RWPE2 (cell line): ENCODE data around the gene CARD11.
A peak's percentile ranks its signal among the peaks of the same experiment; 100 is the strongest.

ENCODE experiments used
- ATAC-seq: fragments of 200-7000 bp; cut with Tn5 transposase; 3 replicates; pipeline ENCODE4 v1.9.1; 2021; ENCODE audit warnings: low read depth
- DNase-seq: peaks from one replicate; pipeline ENCODE4 v3.0.0-alpha.2; 2020; ENCODE audit warnings: low spot score
- H3K27ac ChIP-seq: fragments of 450-650 bp; 2 replicates; pipeline ENCODE4 v1.5.1; 2017; ENCODE audit warnings: mild to moderate bottlenecking; ENCODE audit not compliant: poor library complexity, severe bottlenecking
- H3K27me3 ChIP-seq: fragments of 250-450 bp; sonication (Bioruptor Pico); 2 replicates; pipeline ENCODE4 v1.5.1; 2021; ENCODE audit warnings: mild to moderate bottlenecking, moderate library complexity; ENCODE audit not compliant: insufficient read depth, poor library complexity, severe bottlenecking
- H3K36me3 ChIP-seq: fragments of 250-450 bp; sonication (Bioruptor Pico); 2 replicates; pipeline ENCODE4 v1.5.1; 2020; ENCODE audit warnings: low read depth, mild to moderate bottlenecking, moderate library complexity
- H3K4me1 ChIP-seq: fragments of 250-450 bp; sonication (Bioruptor Pico); 2 replicates; pipeline ENCODE4 v1.5.1; 2021; ENCODE audit warnings: mild to moderate bottlenecking, moderate library complexity; ENCODE audit not compliant: insufficient read depth, poor library complexity, severe bottlenecking
- H3K4me3 ChIP-seq: fragments of 250-450 bp; sonication (Bioruptor Pico); 2 replicates; pipeline ENCODE4 v1.5.1; 2021; ENCODE audit warnings: mild to moderate bottlenecking, moderate library complexity; ENCODE audit not compliant: severe bottlenecking
- H3K9me3 ChIP-seq: fragments of 250-450 bp; sonication (Bioruptor Pico); 2 replicates; pipeline ENCODE4 v1.5.1; 2021; ENCODE audit warnings: mild to moderate bottlenecking, moderate library complexity; ENCODE audit not compliant: severe bottlenecking
- TF ChIP-seq, protein P1 (sequence below): fragments of 450-650 bp; IDR thresholded peaks from one replicate; pipeline ENCODE4 v1.5.1; 2017; ENCODE audit warnings: mild to moderate bottlenecking, moderate library complexity; ENCODE audit not compliant: poor library complexity, severe bottlenecking

The CARD11 gene

GRCh38 chr7:2870471-2870931 lies 173.2 kb downstream of the CARD11 start:
- TF ChIP-seq, protein P1, sequence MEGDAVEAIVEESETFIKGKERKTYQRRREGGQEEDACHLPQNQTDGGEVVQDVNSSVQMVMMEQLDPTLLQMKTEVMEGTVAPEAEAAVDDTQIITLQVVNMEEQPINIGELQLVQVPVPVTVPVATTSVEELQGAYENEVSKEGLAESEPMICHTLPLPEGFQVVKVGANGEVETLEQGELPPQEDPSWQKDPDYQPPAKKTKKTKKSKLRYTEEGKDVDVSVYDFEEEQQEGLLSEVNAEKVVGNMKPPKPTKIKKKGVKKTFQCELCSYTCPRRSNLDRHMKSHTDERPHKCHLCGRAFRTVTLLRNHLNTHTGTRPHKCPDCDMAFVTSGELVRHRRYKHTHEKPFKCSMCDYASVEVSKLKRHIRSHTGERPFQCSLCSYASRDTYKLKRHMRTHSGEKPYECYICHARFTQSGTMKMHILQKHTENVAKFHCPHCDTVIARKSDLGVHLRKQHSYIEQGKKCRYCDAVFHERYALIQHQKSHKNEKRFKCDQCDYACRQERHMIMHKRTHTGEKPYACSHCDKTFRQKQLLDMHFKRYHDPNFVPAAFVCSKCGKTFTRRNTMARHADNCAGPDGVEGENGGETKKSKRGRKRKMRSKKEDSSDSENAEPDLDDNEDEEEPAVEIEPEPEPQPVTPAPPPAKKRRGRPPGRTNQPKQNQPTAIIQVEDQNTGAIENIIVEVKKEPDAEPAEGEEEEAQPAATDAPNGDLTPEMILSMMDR = no peak
- H3K4me3 ChIP-seq = no peak overlapping the region
- ATAC-seq (peak; percentile 56), DNase-seq (no peak)
- no peaks in the 10 kb centered on the region for H3K9me3 ChIP-seq
- H3K27ac ChIP-seq = peak overlapping the region; percentile 4
- H3K27me3 ChIP-seq = no peaks in the 10 kb centered on the region
- peaks cover 15% of the 10 kb centered on the region for H3K4me1 ChIP-seq
- H3K36me3 ChIP-seq = no peaks in the 10 kb centered on the region

- Histone ChIP-seq H3K4me3 (no peak overlapping the region), H3K4me1 (peaks cover 13% of the 10 kb centered on the region), H3K27me3 (no peaks in the 10 kb centered on the region), H3K27ac (peak overlapping the region; percentile 4), H3K36me3 (no peaks in the 10 kb centered on the region), H3K9me3 (no peaks in the 10 kb centered on the region)
- TF ChIP-seq, protein P1 = no peak
- DNase-seq = no peak
- ATAC-seq = no peak
These were observed 173.7 kb downstream of the CARD11 start for GRCh38 chr7:2869981-2870380.

DNA sequence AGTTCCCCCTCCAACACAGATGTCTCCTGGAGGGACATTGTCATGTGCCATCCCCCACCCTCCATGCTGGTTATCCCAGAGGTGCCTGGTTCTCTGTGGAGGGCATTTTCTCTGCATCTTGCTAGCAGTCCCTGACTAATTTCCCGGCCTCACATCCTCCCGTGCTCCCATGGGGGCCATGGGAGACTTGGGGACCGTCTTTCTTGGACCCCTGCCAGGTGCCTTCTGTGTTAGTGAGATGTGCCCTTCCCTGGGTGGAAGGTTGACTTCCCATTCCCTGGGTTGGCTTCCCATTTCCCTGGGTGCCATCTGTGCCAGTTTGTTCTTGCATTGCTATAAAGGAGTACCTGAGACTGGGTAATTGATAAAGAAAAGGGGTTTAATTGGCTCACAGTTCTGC lies 177.1 kb downstream of the CARD11 start:
- H3K36me3 ChIP-seq = no peaks in the 10 kb centered on the region
- TF ChIP-seq, protein P1 = no peak
- no peaks in the 10 kb centered on the region for H3K27me3 ChIP-seq
- ATAC-seq = no peak
- no peak overlapping the region for H3K4me3 ChIP-seq
- no peak overlapping the region for H3K27ac ChIP-seq
- H3K4me1 ChIP-seq = peaks cover 19% of the 10 kb centered on the region
- no peaks in the 10 kb centered on the region for H3K9me3 ChIP-seq
- DNase-seq = no peak

- Histone ChIP-seq H3K9me3 (no peaks in the 10 kb centered on the region), H3K27me3 (no peaks in the 10 kb centered on the region), H3K36me3 (no peaks in the 10 kb centered on the region), H3K4me3 (no peak overlapping the region), H3K27ac (peak overlapping the region; percentile 95), H3K4me1 (peaks cover 19% of the 10 kb centered on the region)
- DNase-seq (no peak), ATAC-seq (no peak)
- TF ChIP-seq, protein P1 = peak; percentile 94
These were observed 178.5 kb downstream of the CARD11 start for GRCh38 chr7:2864999-2865670.

DNA sequence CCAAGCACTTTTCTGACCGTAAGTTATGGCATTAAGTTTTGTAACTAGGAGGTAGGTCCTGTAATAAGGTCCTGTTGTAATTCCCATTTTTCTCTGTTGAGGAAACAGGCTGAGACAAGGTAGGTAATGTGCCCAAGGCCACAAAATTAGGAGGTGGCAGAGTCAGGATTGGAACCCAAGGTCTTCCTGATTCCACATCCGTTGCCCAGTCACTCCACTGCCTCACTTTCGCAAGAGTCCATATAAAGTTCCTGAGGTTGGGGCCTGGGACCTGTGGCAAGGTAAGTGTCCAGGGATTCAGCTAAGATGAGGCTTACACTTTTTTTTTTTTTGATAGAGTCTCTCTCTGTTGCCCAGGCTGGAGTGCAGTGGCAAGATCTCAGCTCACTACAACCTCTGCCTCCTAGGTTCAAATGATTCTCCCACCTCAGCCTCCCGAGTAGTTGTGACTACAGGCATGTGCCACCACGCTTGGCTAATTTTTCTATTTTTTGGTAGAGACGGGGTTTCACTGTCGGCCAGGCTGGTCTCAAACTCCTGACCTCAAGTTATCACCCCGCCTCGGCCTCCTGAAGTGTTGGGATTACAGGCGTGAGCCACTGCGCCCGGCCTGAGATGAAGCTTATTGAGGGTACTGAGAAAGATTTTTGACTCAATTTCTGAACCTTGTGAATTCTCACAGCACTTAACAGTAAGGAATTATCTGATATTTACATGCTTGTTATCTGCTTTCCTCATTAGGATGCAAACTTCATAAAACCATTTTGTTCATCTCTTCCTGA lies 179.3 kb downstream of the CARD11 start:
- no peak for ATAC-seq
- no peaks in the 10 kb centered on the region for H3K27me3 ChIP-seq
- H3K27ac ChIP-seq = peak overlapping the region; percentile 95
- no peak for DNase-seq
- no peaks in the 10 kb centered on the region for H3K9me3 ChIP-seq
- TF ChIP-seq, protein P1 = no peak
- H3K4me3 ChIP-seq = peak overlapping the region; percentile 14
- H3K36me3 ChIP-seq = no peaks in the 10 kb centered on the region
- H3K4me1 ChIP-seq = peaks cover 19% of the 10 kb centered on the region
